ENCODE measurements around the gene TEAD2. TPM values are rescaled to one million over a fixed set of nuclear protein-coding genes. Genes with fewer than 3 reads are reported as not detected.
A peak's percentile ranks its signal among the peaks of the same experiment; 100 is the strongest.

The TEAD2 gene
- total RNA-seq, 1 donor from 2014 or later, result 5.3 TPM

DNA sequence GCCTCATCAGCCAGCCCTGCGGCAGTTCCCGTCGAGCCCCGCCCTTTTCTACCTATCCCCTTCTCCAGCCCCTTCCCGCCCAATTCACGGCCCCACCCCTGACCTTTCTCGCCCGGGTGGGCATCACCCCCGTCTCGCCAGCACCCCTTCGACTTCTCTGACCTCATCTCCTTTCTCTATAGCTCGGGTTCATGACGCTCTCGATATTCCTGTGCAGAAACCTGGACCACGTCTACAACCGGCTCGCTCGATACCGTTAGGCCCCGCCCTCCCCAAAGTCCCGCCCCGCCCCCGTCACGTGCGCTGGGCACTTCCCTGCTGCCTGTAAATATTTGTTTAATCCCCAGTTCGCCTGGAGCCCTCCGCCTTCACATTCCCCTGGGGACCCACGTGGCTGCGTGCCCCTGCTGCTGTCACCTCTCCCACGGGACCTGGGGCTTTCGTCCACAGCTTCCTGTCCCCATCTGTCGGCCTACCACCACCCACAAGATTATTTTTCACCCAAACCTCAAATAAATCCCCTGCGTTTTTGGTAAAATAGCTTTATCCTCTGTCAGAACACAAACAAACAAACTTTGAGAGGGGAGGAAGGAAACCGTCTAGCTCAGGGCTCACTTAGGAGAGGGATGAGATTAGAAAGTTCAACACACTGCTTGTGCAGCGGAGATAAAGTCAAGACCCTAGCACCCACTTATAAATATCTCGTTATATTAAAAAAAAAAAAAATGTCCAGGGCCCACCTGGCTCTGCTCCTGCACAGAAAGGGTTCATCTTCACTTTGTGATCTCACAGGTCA lies 21.9 kb downstream of the TEAD2 start:
- Mint-ChIP-seq H3K27ac (peak overlapping the region; percentile 93), H3K27me3 (no peaks in the 10 kb centered on the region), H3K36me3 (ENCODE audit: low read depth) (peaks cover 79% of the 10 kb centered on the region), H3K4me3 (peak overlapping the region; percentile 80), H3K9me3 (no peaks in the 10 kb centered on the region), H3K4me1 (peaks cover 83% of the 10 kb centered on the region)
- peak; percentile 93 for DNase-seq
- intact Hi-C loops (cut with micrococcal nuclease), result loop anchor here (1.0 to 2.0 kb wide), 6 partner anchors 12 to 113 kb away; partner anchors contain the start of genes ALDH16A1 and DKKL1
- ATAC-seq (ENCODE audit: low read depth), result peak; percentile 72
- CTCF ChIA-PET, result interaction anchor here (0.6 to 3.0 kb wide), 7 partner anchors 14 to 74 kb away, joined by 3 to 7 read pairs (median 4); no protein-coding TSS in a partner anchor
- POLR2A ChIA-PET, result interaction anchor here (0.5 to 19.9 kb wide), 43 partner anchors 12 to 534 kb away, joined by 3 to 757 read pairs (median 6); partner anchors contain the start of genes ALDH16A1, CD37, DKKL1 and KASH5
- TF ChIP-seq, protein P1, sequence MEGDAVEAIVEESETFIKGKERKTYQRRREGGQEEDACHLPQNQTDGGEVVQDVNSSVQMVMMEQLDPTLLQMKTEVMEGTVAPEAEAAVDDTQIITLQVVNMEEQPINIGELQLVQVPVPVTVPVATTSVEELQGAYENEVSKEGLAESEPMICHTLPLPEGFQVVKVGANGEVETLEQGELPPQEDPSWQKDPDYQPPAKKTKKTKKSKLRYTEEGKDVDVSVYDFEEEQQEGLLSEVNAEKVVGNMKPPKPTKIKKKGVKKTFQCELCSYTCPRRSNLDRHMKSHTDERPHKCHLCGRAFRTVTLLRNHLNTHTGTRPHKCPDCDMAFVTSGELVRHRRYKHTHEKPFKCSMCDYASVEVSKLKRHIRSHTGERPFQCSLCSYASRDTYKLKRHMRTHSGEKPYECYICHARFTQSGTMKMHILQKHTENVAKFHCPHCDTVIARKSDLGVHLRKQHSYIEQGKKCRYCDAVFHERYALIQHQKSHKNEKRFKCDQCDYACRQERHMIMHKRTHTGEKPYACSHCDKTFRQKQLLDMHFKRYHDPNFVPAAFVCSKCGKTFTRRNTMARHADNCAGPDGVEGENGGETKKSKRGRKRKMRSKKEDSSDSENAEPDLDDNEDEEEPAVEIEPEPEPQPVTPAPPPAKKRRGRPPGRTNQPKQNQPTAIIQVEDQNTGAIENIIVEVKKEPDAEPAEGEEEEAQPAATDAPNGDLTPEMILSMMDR (IDR thresholded peaks at IDR 0.05), result no peak

DNA sequence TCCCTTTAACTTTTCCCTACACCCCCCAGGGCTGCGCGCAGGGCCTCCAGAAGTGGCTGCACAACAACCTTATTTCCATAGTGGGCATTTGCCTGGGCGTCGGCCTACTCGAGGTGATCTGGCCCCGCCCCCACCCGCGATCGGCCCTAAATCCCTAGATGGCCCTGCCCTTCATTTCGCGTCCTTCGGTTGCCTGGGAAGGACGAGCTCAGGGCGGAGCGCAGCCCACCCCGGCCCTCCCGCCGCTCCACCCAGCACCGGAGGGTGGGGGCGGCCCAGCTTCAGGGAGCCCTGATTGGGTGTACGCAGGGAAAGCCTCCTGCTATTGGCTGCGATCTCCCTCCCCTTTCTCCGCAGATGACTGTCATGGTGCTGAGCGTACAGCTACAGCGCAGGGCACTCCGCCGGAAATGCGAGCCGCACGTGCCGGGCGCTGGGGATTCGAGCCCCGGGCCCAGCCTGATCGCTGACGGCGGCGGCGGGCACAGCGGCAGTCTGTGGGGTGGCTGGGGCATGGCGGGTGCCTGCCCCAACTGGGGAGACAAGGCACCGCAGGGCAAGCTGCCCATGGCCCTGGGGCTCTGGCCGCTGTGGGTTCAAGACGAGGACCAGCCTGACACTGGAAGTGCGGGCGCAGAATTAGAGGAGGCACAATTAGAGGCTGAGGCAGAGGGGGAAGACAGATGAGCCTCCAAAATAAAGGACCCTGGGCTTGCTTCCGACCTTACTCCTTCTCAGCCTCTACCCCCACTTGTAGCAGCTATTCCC lies 22.7 kb downstream of the TEAD2 start:
- Mint-ChIP-seq H3K27ac (peak overlapping the region; percentile 100), H3K27me3 (no peaks in the 10 kb centered on the region), H3K4me1 (peaks cover 81% of the 10 kb centered on the region), H3K9me3 (no peaks in the 10 kb centered on the region), H3K36me3 (ENCODE audit: low read depth) (peaks cover 74% of the 10 kb centered on the region), H3K4me3 (peak overlapping the region; percentile 100)
- ATAC-seq (ENCODE audit: low read depth) (no peak), DNase-seq (peak; percentile 35)
- POLR2A ChIA-PET, result interaction anchor here (0.6 to 19.9 kb wide), 31 partner anchors 12 to 301 kb away, joined by 3 to 757 read pairs (median 8); partner anchors contain the start of genes ALDH16A1, CD37, DKKL1 and KASH5
- TF ChIP-seq, protein P1 (IDR thresholded peaks at IDR 0.05), result no peak
- intact Hi-C loops (cut with micrococcal nuclease), result loop anchor here (1.0 to 10.0 kb wide), 8 partner anchors 11 to 1005 kb away; partner anchors contain the start of genes ALDH16A1, DKKL1 and IL4I1
- CTCF ChIA-PET, result interaction anchor here (0.6 to 3.0 kb wide), 6 partner anchors 13 to 72 kb away, joined by 3 to 7 read pairs (median 5); no protein-coding TSS in a partner anchor

DNA sequence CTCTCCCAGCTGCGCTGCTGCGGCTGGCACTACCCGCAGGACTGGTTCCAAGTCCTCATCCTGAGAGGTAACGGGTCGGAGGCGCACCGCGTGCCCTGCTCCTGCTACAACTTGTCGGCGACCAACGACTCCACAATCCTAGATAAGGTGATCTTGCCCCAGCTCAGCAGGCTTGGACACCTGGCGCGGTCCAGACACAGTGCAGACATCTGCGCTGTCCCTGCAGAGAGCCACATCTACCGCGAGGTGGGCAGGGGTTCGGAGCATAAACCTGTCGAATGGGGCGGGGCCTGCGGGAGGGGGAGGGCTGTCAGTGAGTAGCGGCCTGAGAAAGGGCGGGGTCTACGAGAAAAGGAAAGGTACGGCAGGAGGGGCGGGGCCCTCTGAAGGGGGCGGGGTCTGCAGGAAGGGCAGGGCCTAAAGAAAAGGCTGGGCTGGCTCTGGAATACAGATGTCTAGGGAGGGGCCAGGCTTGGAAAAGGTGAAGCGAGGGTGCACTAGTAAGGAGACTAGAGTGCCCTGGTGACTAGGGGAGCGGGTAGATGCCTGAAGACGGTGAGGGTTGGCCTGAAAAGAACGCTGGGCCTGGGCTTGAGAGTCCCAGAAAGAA lies 23.4 kb downstream of the TEAD2 start:
- Mint-ChIP-seq H3K27ac (peak overlapping the region; percentile 100), H3K27me3 (no peaks in the 10 kb centered on the region), H3K36me3 (ENCODE audit: low read depth) (peaks cover 77% of the 10 kb centered on the region), H3K4me3 (peak overlapping the region; percentile 100), H3K9me3 (no peaks in the 10 kb centered on the region), H3K4me1 (peaks cover 85% of the 10 kb centered on the region)
- ChIA-PET POLR2A (interaction anchor here (0.6 to 19.9 kb wide), 12 partner anchors 11 to 157 kb away, joined by 3 to 757 read pairs (median 23); partner anchors contain the start of genes ALDH16A1, CD37, KASH5 and PIH1D1), CTCF (interaction anchor here (1.5 to 3.0 kb wide), 2 partner anchors 50 to 52 kb away, joined by 3 to 7 read pairs; no protein-coding TSS in a partner anchor)
- ATAC-seq (ENCODE audit: low read depth) (peak; percentile 12), DNase-seq (peak; percentile 57)
- intact Hi-C loops (cut with micrococcal nuclease), result loop anchor here (10.0 kb wide), 2 partner anchors 556 to 1006 kb away; partner anchors contain the start of gene IL4I1
- TF ChIP-seq, protein P1 (IDR thresholded peaks at IDR 0.05), result no peak

DNA sequence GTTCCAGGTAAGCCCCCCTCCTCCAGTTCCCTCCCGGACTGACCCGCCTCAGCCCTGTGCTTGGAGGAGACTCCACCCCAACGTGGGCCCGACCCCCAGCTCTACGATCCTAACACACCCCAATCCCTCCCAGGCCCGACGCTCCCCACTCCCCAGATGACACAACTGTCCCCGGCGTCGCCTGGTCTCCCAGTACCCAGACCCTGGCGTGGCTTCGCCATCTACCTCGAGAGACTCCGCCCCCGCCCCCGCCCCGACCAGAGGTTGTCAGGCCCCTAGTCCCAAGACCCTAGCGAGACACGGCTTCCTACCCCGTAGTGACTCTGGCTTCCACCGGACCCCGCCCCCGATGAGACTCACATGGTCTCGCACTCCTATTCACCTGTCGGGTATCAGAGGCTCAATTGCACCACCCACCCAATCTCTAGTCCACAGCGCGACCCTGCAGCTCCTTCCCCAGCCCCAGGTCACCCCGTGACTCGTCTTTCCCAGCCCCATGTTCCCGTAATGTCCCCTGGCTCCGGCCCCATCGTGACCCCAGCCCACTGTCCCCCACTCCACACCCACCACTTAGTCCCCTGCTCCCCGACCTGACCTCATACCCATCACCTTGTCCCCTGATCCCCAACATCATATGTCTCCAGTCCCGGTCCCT lies 24.1 kb downstream of the TEAD2 start:
- ChIA-PET POLR2A (interaction anchor here (0.6 to 19.9 kb wide), 12 partner anchors 10 to 158 kb away, joined by 3 to 757 read pairs (median 16); partner anchors contain the start of genes ALDH16A1, CD37, PIH1D1 and RPS11), CTCF (no interaction called here)
- H3K9me3 Mint-ChIP-seq, result no peaks in the 10 kb centered on the region
- H3K36me3 Mint-ChIP-seq (ENCODE audit: low read depth), result peaks cover 78% of the 10 kb centered on the region
- peaks cover 90% of the 10 kb centered on the region for H3K4me1 Mint-ChIP-seq
- TF ChIP-seq, protein P1 (IDR thresholded peaks at IDR 0.05), result no peak
- DNase-seq (peak; percentile 14), ATAC-seq (ENCODE audit: low read depth) (no peak)
- no peaks in the 10 kb centered on the region for H3K27me3 Mint-ChIP-seq
- H3K27ac Mint-ChIP-seq, result peak overlapping the region; percentile 100
- peak overlapping the region; percentile 100 for H3K4me3 Mint-ChIP-seq
- intact Hi-C loops (cut with micrococcal nuclease), result loop anchor here (10.0 kb wide), 2 partner anchors 557 to 1007 kb away; partner anchors contain the start of gene IL4I1

Measured in activated B cell treated with CpG ODN at 0.5 μM for 24 hours (primary cell).